Keratinocyte (primary cell): ENCODE data around the gene GATAD2B.

Source experiments
- EZH2 ChIP-seq: IDR thresholded peaks from one replicate; pipeline ENCODE4 v1.6.1; 2012; ENCODE audit warnings: inconsistent platforms, mild to moderate bottlenecking, low read length, moderate library complexity
- TF ChIP-seq, protein P1 (sequence below), 3 experiments: IDR thresholded peaks in 1 of 3; conservative IDR thresholded peaks in 1 of 3; optimal IDR thresholded peaks in 1 of 3; 2 replicates in 2 of 3; 3 replicates in 1 of 3; pipeline versions ENCODE3 to v1.5.1; 2011; ENCODE audit warnings: low read length in 3 of 3, mild to moderate bottlenecking in 3 of 3, moderate library complexity in 2 of 3, control low read depth in 1 of 3, inconsistent platforms in 1 of 3; ENCODE audit not compliant: insufficient read depth in 2 of 3; ENCODE audit errors: extremely low read depth in 1 of 3

- TF ChIP-seq, protein P1, sequence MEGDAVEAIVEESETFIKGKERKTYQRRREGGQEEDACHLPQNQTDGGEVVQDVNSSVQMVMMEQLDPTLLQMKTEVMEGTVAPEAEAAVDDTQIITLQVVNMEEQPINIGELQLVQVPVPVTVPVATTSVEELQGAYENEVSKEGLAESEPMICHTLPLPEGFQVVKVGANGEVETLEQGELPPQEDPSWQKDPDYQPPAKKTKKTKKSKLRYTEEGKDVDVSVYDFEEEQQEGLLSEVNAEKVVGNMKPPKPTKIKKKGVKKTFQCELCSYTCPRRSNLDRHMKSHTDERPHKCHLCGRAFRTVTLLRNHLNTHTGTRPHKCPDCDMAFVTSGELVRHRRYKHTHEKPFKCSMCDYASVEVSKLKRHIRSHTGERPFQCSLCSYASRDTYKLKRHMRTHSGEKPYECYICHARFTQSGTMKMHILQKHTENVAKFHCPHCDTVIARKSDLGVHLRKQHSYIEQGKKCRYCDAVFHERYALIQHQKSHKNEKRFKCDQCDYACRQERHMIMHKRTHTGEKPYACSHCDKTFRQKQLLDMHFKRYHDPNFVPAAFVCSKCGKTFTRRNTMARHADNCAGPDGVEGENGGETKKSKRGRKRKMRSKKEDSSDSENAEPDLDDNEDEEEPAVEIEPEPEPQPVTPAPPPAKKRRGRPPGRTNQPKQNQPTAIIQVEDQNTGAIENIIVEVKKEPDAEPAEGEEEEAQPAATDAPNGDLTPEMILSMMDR (optimal IDR thresholded peaks at IDR 0.05 in 1 of 3, IDR thresholded peaks at IDR 0.05 in 1 of 3, conservative IDR thresholded peaks at IDR 0.05 in 1 of 3; ENCODE audit: extremely low read depth in 1 of 3, insufficient read depth in 2 of 3, low read length in 3 of 3): no peak
- no peak for TF ChIP-seq EZH2
Measured at GRCh38 chr1:153922972-153923925, at the start of gene GATAD2B.
